ENCODE measurements around the gene FSHR. TPM values are rescaled to one million over a fixed set of nuclear protein-coding genes. Genes with fewer than 3 reads are reported as not detected.

Gene FSHR
- total and polyA plus RNA-seq, 2 donors (not counting 3 experiments of a cell fraction or from before 2014, with no cell fraction given) = not detected

- H4K20me1 ChIP-seq (replicated peaks; ENCODE audit: control insufficient read depth, extremely low read depth, insufficient read depth, low read length) = no peaks in the 10 kb centered on the region
Observed at GRCh38 chr2:48980846-48981245, 173.5 kb downstream of the FSHR start.

More at GRCh38 chr2:48980846-48981245, 173.5 kb downstream of the FSHR start:
- no peak for FAIRE-seq
- DNase-seq (ENCODE audit: low read depth, low spot score) = no peak
- Histone ChIP-seq H3K4me3 (replicated peaks in 1 of 3; ENCODE audit: insufficient read depth in 1 of 3, low read depth in 1 of 3, low read length in 3 of 3) (no peak overlapping the region), H3K9me1 (replicated peaks; ENCODE audit: control insufficient read depth, extremely low read depth, insufficient read depth, low read length) (no peaks in the 10 kb centered on the region), H3K4me1 (ENCODE audit: control insufficient read depth, extremely low read depth, insufficient read depth, low read length) (no peaks in the 10 kb centered on the region), H3K27ac (ENCODE audit: insufficient read depth, low read depth, low read length) (no peak overlapping the region), H3K9ac (replicated peaks; ENCODE audit: extremely low read depth, insufficient read depth, low read length) (no peak overlapping the region), H3K36me3 (ENCODE audit: control insufficient read depth in 2 of 2, extremely low read depth in 1 of 2, insufficient read depth in 2 of 2, low read length in 2 of 2) (no peaks in the 10 kb centered on the region), H3K9me3 (replicated peaks; ENCODE audit: control insufficient read depth, insufficient read depth, low read length) (peaks cover 3% of the 10 kb centered on the region), H2AFZ (ENCODE audit: low read depth, low read length) (no peak overlapping the region), H3K79me2 (ENCODE audit: control insufficient read depth, insufficient read depth, low read length) (no peaks in the 10 kb centered on the region), H3K4me2 (ENCODE audit: insufficient read depth, low read length) (no peak overlapping the region), H3K27me3 (ENCODE audit: control insufficient read depth in 2 of 2, insufficient read depth in 2 of 2, low read length in 2 of 2) (no peaks in the 10 kb centered on the region)
- no TSS peak for BruUV-seq (replicated peaks)
- dilution Hi-C loops (cut with MboI; ENCODE audit: extremely low pct_ligation_motif_present, low sequenced_read_pairs) (no loop called here), intact Hi-C loops (cut with micrococcal nuclease) (no loop called here)
- ChIA-PET CTCF (no interaction called here), POLR2A (no interaction called here)
- no peak for TF ChIP-seq FOS (IDR thresholded peaks at IDR 0.05; ENCODE audit: borderline replicate concordance, insufficient read depth, low read length)
- no peak for TF ChIP-seq CTCF (IDR thresholded peaks at IDR 0.05; ENCODE audit: extremely low read depth in 1 of 2, insufficient read depth in 1 of 2, low read depth in 1 of 2, low read length in 2 of 2)
- TF ChIP-seq POLR2A (IDR thresholded peaks at IDR 0.05; ENCODE audit: low read depth, low read length) = no peak
- no peak for TF ChIP-seq EZH2 (IDR thresholded peaks at IDR 0.05; ENCODE audit: borderline replicate concordance, low read depth, low read length, severe bottlenecking)
- TF ChIP-seq MAX (IDR thresholded peaks at IDR 0.05; ENCODE audit: insufficient read depth, insufficient read length) = no peak

All from endothelial cell of umbilical vein (primary cell).